Measurements from ENCODE around the gene SPRED2. TPM values are rescaled to one million over a fixed set of nuclear protein-coding genes. Genes with fewer than 3 reads are reported as not detected.
"Not testable (repeated sequence)": the region's sequence is repeated elsewhere in the genome, so short reads cannot be mapped to it uniquely, and the experiment has no call there.

SPRED2 gene
- total and polyA plus RNA-seq, 10 donors = 3.5 to 26.4 (median 13.8) TPM

- peaks cover 0 to 4% (median 0%) of the 10 kb centered on the region in 6 donors for H3K36me3 ChIP-seq
- no peaks in the 10 kb centered on the region for H3K27me3 ChIP-seq (replicated peaks in 1 of 7)
- no peak overlapping the region for H3K4me3 ChIP-seq
- intact Hi-C loops (cut with DNase I; ENCODE audit: low total_unique reads) = no loop called here
- no peak for DNase-seq
- H3K4me1 ChIP-seq = peaks cover 0 to 4% (median 0%) of the 10 kb centered on the region in 6 donors
- H3K27ac ChIP-seq = no peak overlapping the region
- TF ChIP-seq POLR2AphosphoS5 (IDR thresholded peaks at IDR 0.05) (no peak), POLR2A (IDR thresholded peaks at IDR 0.05) (no peak)
- TF ChIP-seq, protein P1, sequence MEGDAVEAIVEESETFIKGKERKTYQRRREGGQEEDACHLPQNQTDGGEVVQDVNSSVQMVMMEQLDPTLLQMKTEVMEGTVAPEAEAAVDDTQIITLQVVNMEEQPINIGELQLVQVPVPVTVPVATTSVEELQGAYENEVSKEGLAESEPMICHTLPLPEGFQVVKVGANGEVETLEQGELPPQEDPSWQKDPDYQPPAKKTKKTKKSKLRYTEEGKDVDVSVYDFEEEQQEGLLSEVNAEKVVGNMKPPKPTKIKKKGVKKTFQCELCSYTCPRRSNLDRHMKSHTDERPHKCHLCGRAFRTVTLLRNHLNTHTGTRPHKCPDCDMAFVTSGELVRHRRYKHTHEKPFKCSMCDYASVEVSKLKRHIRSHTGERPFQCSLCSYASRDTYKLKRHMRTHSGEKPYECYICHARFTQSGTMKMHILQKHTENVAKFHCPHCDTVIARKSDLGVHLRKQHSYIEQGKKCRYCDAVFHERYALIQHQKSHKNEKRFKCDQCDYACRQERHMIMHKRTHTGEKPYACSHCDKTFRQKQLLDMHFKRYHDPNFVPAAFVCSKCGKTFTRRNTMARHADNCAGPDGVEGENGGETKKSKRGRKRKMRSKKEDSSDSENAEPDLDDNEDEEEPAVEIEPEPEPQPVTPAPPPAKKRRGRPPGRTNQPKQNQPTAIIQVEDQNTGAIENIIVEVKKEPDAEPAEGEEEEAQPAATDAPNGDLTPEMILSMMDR (IDR thresholded peaks at IDR 0.05 in 8 of 11, conservative IDR thresholded peaks at IDR 0.05 in 3 of 11) = no peak
- H3K9me3 ChIP-seq = no peaks in the 10 kb centered on the region
Measured at GRCh38 chr2:65339648-65340047, 92.8 kb downstream of the SPRED2 start.

DNA sequence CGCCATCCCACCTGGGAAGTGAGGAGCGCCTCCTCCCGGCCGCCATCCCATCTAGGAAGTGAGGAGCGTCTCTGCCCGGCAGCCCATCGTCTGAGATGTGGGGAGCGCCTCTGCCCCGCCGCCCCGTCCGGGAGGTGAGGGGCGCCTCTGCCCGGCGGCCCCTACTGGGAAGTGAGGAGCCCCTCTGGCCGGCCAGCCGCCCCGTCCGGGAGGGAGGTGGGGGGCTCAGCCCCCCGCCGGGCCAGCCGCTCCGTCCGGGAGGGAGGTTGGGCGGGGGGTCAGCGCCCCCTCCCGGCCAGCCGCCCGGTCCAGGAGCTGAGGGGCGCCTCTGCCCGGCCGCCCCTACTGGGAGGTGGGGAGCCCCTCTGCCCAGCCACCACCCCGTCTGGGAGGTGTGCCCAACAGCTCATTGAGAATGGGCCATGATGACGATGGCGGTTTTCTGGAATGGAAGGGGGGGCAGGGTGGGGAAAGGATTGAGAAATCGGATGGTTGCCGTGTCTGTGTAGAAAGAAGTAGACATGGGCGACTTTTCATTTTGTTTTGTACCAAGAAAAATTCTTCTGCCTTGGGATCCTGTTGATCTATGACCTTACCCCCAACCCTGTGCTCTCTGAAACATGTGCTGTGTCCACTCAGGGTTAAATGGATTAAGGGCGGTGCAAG, 93.4 kb downstream of the SPRED2 start:
- intact Hi-C loops (cut with DNase I; ENCODE audit: low total_unique reads) = not testable (repeated sequence)

GRCh38 chr2:65337915-65338314, 94.5 kb downstream of the SPRED2 start:
- intact Hi-C loops (cut with DNase I; ENCODE audit: low total_unique reads); DNase-seq; H3K4me1 ChIP-seq; H3K27ac ChIP-seq; H3K9me3 ChIP-seq; H3K27me3 ChIP-seq (replicated peaks in 1 of 7); H3K4me3 ChIP-seq: not testable (repeated sequence)
- H3K36me3 ChIP-seq = peaks cover 0 to 17% (median 4%) of the 10 kb centered on the region in 6 donors
- WGBS, 5 donors = 92 to 99% (median 95%) methylated on average over 4 to 9 of the region's 11 CpGs

More for the DNA sequence above, 93.4 kb downstream of the SPRED2 start:
- H3K9me3 ChIP-seq; H3K4me3 ChIP-seq; H3K27me3 ChIP-seq (replicated peaks in 1 of 7); H3K4me1 ChIP-seq; DNase-seq; H3K27ac ChIP-seq; H3K36me3 ChIP-seq: not testable (repeated sequence)
- 93 to 98% (median 97%) methylated on average over 5 to 36 of the region's 39 CpGs for WGBS, 5 donors

- Histone ChIP-seq H3K4me3 (no peak overlapping the region), H3K9me3 (no peaks in the 10 kb centered on the region), H3K4me1 (no peaks in the 10 kb centered on the region), H3K36me3 (peaks cover 0 to 41% (median 10%) of the 10 kb centered on the region in 6 donors), H3K27ac (no peak overlapping the region), H3K27me3 (replicated peaks in 1 of 7) (no peaks in the 10 kb centered on the region)
- no peak for DNase-seq
- WGBS, 5 donors = 91 to 98% (median 95%) methylated on average over 4 of the region's 4 CpGs
- TF ChIP-seq POLR2A (IDR thresholded peaks at IDR 0.05) = no peak
- TF ChIP-seq POLR2AphosphoS5 (IDR thresholded peaks at IDR 0.05) = no peak
- TF ChIP-seq, protein P1 (IDR thresholded peaks at IDR 0.05 in 8 of 11, conservative IDR thresholded peaks at IDR 0.05 in 3 of 11) = no peak
- intact Hi-C loops (cut with DNase I; ENCODE audit: low total_unique reads) = no loop called here
Measured at GRCh38 chr2:65334714-65335113, 97.7 kb downstream of the SPRED2 start.

DNA sequence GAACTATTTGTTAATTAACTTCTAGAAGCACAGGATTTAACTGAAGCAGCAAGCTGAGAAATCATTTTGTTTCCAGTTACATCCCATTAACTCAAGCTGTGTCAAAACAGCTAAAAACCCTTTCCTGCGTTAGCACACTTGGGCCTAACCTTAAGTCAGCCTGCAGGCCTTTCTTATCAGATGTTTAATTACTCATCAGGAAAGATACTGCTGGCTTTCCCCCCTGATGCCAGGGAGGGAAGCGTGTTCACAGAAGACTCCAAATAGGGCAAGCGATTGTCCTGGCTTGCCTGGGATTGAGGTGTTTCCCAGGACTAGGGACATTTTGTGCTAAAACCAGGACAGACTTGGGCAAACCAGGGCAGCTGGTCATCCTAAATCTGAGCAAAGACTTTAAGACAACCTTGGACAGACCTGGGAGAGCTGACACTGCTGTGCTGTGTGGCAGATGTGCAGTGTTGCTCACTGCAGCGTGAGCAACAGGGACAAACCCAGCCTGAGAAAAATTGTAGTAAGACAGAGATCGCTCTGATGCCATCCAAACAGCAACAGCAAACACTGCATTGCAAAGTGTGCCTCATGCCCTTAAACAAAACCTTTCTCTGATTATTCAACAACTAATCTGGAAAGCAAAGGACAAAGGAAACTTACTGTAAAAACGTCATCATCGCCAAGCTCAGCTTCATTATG, 100.9 kb downstream of the SPRED2 start:
- Histone ChIP-seq H3K27ac (no peak overlapping the region), H3K27me3 (replicated peaks in 1 of 7) (no peaks in the 10 kb centered on the region), H3K9me3 (no peaks in the 10 kb centered on the region), H3K4me1 (no peaks in the 10 kb centered on the region), H3K36me3 (peaks cover 0 to 50% (median 10%) of the 10 kb centered on the region in 6 donors), H3K4me3 (no peak overlapping the region)
- intact Hi-C loops (cut with DNase I; ENCODE audit: low total_unique reads) = no loop called here
- TF ChIP-seq POLR2AphosphoS5 (IDR thresholded peaks at IDR 0.05) (no peak), POLR2A (IDR thresholded peaks at IDR 0.05) (no peak)
- TF ChIP-seq, protein P1 (IDR thresholded peaks at IDR 0.05 in 8 of 11, conservative IDR thresholded peaks at IDR 0.05 in 3 of 11) = no peak
- DNase-seq = no peak
- whole genome bisulfite sequencing, 5 donors = 90 to 96% (median 96%) methylated on average over 7 of the region's 7 CpGs

Data from spleen (tissue), 11 donors.